Caki2 (cell line): ENCODE data around the gene DSTN. TPM values are rescaled to one million over a fixed set of nuclear protein-coding genes. Genes with fewer than 3 reads are reported as not detected.
"Not testable (repeated sequence)": the region's sequence is repeated elsewhere in the genome, so short reads cannot be mapped to it uniquely, and the experiment has no call there.

ENCODE experiments used
- DNase-seq: peaks from one replicate; pipeline ENCODE4 v3.0.0-alpha.2; 2015; ENCODE audit warnings: low read depth
- in situ Hi-C: cut with HindIII; loops from 2 replicates; pipeline ENCODE4 v1.10.0; 2016; ENCODE audit warnings: low sequenced_read_pairs, low pct_unique_long_range_greater_than_20kb, mixed read lengths
- total RNA-seq: library from RNA; depleted of rRNA; stranded (reverse); fragments of >200 nt; shearing (Covaris generic); gene quantifications from 2 replicates; pipeline ENCODE4 v1.2.3, GENCODE V29; 2014; ENCODE audit warnings: low replicate concordance

The DSTN gene
- total RNA-seq, 1 experiment from 2014 or later: 935 TPM

DNA sequence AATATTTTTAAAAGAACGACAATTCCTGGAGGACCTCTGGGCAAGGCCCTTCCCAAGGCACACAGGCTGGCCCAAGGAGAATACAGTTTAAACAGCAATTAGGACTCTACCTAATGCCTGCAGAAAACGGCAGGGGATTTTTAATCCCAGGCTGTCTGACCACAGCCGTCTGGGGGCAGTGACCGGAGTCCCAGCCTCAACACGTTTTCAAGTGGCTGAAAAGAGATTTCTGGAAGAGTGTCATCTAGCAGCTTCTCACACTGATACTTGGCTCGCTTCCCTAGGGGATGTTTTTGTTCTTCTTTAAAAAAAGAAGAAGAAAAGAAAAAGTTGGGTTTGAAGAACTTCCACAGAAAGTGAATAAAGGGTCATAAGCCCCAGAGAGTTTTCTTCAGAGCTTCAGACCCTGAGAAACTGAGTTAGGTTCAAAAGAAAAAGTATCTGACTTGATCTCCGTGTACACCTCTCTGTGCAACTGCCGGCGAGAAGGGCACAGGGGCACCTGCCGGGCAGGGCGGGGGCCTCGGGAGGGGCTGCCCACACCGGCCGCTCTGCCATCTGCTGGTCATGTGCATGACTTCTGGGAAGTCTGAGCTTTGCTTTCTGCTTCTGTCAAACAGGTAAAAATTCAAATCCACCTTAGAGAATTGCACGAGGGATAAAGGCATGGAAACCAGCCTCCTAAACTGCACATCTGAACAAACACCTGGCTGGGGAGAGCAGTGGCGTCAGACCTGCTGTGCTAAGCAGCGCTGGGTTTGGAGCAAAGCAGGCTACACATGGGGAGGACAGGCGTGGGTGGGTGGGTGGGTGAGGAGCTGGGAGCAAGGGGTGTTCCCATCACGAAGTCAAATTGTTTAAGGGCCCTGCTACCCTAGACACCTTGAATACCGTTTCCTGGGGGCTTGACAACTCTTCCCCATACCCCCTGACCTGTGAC lies 79.2 kb downstream of the DSTN start:
- in situ Hi-C loops: no loop called here

DNA sequence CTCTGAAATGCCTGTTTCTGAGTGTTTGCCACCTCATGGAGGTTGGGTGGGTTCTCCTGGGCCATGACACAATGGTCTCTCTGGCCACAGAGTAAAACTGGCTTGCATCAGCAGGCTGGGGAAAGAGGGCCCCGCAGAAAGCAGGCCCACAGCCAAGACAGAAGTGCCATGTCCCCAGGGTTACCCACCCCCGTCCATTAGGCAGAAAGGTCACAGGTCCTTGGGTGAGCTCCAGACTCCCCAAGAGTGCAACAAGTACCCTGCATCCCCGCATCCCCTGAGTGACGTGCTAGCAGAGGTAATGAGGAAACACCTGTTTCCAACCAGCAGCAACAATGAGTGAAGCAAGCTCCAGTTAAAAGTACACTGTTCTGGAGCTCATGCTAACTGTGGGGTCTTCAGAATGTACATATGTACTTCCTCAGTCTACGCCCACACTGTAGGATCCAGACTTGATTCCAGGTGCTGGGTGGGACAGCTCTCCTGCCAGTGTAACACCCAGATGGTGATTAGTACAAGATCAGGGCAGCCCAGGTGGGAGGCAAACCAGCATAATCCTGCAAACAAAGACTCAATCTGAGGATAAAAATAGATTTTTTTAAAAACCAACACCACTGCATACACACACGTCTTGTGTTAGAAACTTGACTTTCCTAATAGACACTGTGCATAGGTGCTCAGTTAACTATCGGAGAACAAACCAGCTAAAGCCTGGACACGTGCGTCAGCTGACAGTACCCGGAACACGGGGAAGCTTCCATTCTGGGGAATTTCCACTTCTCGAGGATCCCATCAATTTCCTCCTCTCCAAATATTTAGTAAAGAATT lies 80.6 kb downstream of the DSTN start:
- in situ Hi-C loops: no loop called here
- no peak for DNase-seq

More for the DNA sequence above, 79.2 kb downstream of the DSTN start:
- DNase-seq: no peak

- in situ Hi-C loops: no loop called here
- no peak for DNase-seq
Measured at GRCh38 chr20:17651129-17651759, 81.4 kb downstream of the DSTN start.

- DNase-seq: no peak
- in situ Hi-C loops: no loop called here
Measured at GRCh38 chr20:17651760-17652388, 82.0 kb downstream of the DSTN start.

GRCh38 chr20:17652411-17652810 lies 82.5 kb downstream of the DSTN start:
- DNase-seq: no peak
- in situ Hi-C loops: no loop called here

DNA sequence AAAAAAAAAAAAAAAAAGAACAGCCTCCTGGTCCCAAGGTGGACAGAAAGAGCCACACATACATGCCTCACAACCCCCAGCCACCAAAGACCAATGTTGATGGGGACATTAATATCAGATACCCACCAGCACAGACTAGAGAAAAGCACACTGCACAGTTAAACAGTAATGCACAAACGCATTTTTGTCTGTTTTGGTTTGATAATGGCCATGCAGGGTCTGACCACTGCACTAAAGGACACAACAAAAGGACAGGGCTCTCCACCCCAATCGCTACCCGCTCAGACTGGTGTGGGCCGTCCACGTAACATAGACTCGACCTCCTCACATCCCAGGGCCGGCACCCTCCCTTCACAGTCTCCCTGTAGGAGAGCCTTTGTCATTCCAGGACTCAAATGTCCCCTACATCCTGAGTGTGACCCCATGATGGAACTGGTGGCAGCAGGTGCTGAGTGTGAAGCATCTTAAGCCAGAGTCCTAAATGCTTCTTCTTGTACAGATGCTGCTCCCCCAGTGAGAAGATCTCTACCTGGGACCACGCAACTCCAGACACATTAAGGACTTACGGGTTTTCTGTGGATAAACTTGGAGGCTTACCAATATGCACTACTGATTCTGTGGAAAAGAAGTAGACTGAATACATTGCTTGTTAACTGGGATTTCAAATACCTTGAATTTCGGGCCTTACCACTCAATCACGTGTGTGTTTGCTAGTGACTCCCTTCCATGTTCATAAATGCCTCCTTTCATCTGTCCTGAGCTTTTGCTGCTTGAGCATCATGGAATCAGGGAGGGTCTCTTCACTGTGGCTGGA lies 84.2 kb downstream of the DSTN start:
- in situ Hi-C loops: no loop called here
- no peak for DNase-seq

GRCh38 chr20:17654649-17655285 lies 84.9 kb downstream of the DSTN start:
- no peak for DNase-seq
- in situ Hi-C loops: no loop called here

DNA sequence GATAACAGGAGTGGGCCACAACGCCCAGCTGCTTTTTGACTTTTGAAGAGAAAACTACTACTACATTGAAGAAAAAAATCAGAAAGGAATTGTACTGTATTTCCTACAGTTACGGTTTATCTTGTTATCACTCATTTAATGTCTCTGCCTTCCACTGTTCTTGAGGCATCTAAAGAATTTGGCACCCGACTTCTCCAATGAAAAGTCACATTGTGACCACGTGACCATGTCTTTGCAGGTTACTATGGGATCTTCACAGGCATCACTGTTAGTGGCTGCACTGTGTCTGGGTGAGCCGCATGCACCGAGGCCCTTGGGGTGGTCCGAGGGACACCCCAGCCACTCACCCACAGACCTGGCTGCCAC lies 85.4 kb downstream of the DSTN start:
- DNase-seq: no peak
- in situ Hi-C loops: no loop called here

DNA sequence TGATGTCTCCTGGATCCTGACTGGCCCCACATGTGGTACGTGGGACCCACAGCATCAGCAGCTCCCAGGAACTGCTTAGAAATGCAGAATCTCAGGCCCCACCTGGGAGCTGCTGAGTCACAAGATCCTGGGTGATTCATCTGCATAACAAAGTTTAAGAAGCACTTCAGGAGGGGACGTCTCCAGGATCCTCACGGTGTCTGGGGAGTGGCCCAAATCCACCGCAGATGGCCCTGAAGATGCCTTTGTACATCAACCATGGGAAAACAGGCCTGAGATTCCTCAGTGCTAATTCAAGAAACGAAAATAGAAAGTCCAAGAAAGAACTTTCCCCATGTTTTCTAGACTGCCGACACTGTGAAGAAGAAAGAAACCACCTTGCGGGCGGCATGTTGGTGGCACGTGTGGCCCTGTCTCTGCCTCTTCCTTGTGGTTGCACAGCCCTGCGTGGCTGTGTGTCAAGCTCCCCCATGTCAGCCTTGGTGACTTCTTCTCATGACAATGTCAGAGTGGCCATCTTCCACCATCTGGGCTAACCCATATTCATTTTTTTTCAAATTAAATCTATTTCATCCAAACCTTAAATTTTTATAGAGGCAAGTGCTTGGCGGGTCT lies 86.1 kb downstream of the DSTN start:
- in situ Hi-C loops: no loop called here
- DNase-seq: no peak

GRCh38 chr20:17657079-17657825 lies 87.4 kb downstream of the DSTN start:
- in situ Hi-C loops: no loop called here
- DNase-seq: no peak

DNA sequence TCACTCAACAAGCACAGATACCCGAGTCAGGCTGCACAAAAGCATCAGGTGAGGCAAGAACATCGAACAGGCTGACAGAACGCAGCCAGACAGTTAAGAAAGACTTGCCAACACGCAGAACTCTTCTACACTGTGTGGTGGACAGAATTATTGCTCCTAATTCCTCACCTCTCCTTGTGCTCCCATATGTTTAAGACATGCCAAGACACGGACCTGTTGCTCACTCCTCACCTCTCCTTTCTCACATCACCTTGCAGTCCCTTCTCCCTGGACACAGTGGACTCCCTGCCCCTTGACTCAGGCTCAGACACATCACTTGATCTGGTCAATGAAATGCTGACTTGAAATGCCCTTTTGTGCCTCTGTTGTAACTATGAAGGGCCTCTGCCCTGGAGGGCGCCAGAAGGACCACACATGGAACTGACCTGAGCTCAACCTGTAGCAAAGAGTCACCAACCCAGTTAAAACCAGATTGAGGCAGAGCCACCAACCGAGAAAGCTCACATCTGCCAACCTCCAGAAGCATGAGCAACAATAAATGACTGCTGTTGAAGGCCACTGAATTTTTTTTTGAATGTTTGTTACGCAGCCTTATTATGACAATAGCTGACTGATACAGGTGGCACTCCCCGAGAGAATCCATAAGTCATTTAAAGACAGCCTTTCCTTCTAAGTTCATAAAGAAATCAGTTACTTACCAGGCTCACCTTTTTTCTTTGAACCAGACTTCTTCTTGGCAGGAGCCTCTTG lies 88.2 kb downstream of the DSTN start:
- in situ Hi-C loops: no loop called here
- no peak for DNase-seq

- no peak for DNase-seq
- in situ Hi-C loops: no loop called here
Measured at GRCh38 chr20:17658648-17658993, 88.7 kb downstream of the DSTN start.

GRCh38 chr20:17659344-17659743 lies 89.5 kb downstream of the DSTN start:
- in situ Hi-C loops, DNase-seq: not testable (repeated sequence)
